ENCODE results near the gene B3GAT1. TPM values are rescaled to one million over a fixed set of nuclear protein-coding genes. Genes with fewer than 3 reads are reported as not detected.

The B3GAT1 gene
- polyA plus RNA-seq, 1 donor, result 2.0 TPM

DNA sequence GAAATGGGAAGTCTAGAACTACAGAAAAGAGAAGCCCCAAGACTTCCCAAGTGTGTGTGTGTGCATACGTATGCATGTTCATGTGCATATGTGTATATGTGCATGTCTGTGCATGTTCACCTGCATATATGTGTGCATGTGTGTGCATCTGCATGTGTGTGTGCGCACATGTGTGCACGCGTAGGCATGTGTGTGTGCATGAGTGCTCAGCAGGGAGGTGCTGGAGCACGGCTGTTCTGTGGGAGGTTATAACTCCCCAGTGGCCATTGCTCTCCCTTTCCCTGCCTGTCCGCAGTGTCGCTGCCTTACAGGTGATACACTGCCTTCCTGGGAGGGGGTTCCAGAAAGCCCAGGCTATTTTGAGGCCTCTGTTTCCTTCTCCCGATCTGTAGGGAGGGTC is 29.8 kb downstream of the B3GAT1 start:
- Histone ChIP-seq H3K4me3 (ENCODE audit: low read length) (no peak overlapping the region), H3K27me3 (ENCODE audit: control insufficient read depth, insufficient read depth, low read length) (no peaks in the 10 kb centered on the region), H3K9me3 (ENCODE audit: control insufficient read depth, low read depth, low read length) (peaks cover 7% of the 10 kb centered on the region), H3K4me1 (ENCODE audit: control insufficient read depth, insufficient read depth, low read length) (no peaks in the 10 kb centered on the region), H3K27ac (ENCODE audit: low read length) (no peak overlapping the region), H3K36me3 (ENCODE audit: control insufficient read depth, insufficient read depth, low read length) (no peaks in the 10 kb centered on the region)
- no CpG with 5 or more reads among the region's 8 CpGs for WGBS (ENCODE audit: insufficient coverage, low lambda C conversion rate)
- no peak for DNase-seq

- Histone ChIP-seq H3K36me3 (ENCODE audit: control insufficient read depth, insufficient read depth, low read length) (no peaks in the 10 kb centered on the region), H3K9me3 (ENCODE audit: control insufficient read depth, low read depth, low read length) (peaks cover 7% of the 10 kb centered on the region), H3K27ac (ENCODE audit: low read length) (no peak overlapping the region), H3K4me1 (ENCODE audit: control insufficient read depth, insufficient read depth, low read length) (no peaks in the 10 kb centered on the region), H3K27me3 (ENCODE audit: control insufficient read depth, insufficient read depth, low read length) (no peaks in the 10 kb centered on the region), H3K4me3 (ENCODE audit: low read length) (no peak overlapping the region)
- DNase-seq, result no peak
- no CpG with 5 or more reads among the region's 4 CpGs for WGBS (ENCODE audit: insufficient coverage, low lambda C conversion rate)
Observed at GRCh38 chr11:134380785-134381184, 31.3 kb downstream of the B3GAT1 start.

DNA sequence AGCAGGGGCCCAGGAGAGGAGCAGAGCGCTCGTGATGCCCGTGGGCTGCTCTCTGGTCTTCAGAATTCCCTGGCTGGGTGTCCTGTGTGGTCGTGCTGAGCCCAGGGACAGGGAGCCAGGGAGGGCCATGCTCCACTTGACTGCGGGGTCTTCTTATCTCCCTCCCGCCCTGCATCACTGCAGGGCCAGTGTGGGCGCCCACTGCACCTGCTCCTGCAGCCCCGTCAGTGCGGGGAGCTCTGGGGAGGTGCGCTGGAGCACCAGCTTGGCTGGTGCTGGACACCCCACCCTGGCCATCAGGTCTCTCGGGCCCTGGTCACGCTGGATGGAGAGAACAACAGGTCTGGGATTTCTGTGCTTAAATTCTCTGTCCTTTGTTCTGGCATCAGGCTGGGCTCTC is 31.8 kb downstream of the B3GAT1 start:
- no peak for DNase-seq
- no CpG with 5 or more reads among the region's 12 CpGs for WGBS (ENCODE audit: insufficient coverage, low lambda C conversion rate)
- no peaks in the 10 kb centered on the region for H3K27me3 ChIP-seq (ENCODE audit: control insufficient read depth, insufficient read depth, low read length)
- H3K36me3 ChIP-seq (ENCODE audit: control insufficient read depth, insufficient read depth, low read length), result no peaks in the 10 kb centered on the region
- peaks cover 7% of the 10 kb centered on the region for H3K9me3 ChIP-seq (ENCODE audit: control insufficient read depth, low read depth, low read length)
- no peak overlapping the region for H3K27ac ChIP-seq (ENCODE audit: low read length)
- no peaks in the 10 kb centered on the region for H3K4me1 ChIP-seq (ENCODE audit: control insufficient read depth, insufficient read depth, low read length)
- no peak overlapping the region for H3K4me3 ChIP-seq (ENCODE audit: low read length)

DNA sequence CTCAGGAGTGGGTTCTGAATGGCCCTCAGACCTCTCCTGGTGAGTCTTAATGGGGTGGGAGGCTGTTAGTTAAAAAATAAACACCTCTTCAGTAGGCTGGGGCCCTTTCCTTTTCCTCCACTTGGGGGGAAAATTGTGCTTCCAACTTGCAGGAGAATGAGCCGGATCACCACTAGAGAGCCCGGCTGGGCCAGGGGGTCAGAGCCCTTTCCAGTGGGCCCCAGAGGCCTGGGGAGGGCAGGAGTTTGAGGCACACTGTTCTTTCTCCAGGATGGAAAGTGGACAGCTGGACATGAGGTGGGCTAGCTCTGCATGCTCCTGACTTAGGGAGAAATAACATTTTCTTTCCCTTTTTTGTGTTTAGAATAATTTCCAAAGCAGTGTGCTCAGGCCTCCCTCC is 32.8 kb downstream of the B3GAT1 start:
- H3K4me1 ChIP-seq (ENCODE audit: control insufficient read depth, insufficient read depth, low read length), result no peaks in the 10 kb centered on the region
- WGBS (ENCODE audit: insufficient coverage, low lambda C conversion rate), result no CpG with 5 or more reads among the region's 2 CpGs

GRCh38 chr11:134377876-134378275 is 34.2 kb downstream of the B3GAT1 start:
- H3K27me3 ChIP-seq (ENCODE audit: control insufficient read depth, insufficient read depth, low read length), result no peaks in the 10 kb centered on the region
- no peak overlapping the region for H3K4me3 ChIP-seq (ENCODE audit: low read length)
- no peak overlapping the region for H3K27ac ChIP-seq (ENCODE audit: low read length)
- H3K9me3 ChIP-seq (ENCODE audit: control insufficient read depth, low read depth, low read length), result peaks cover 7% of the 10 kb centered on the region
- H3K36me3 ChIP-seq (ENCODE audit: control insufficient read depth, insufficient read depth, low read length), result no peaks in the 10 kb centered on the region
- H3K4me1 ChIP-seq (ENCODE audit: control insufficient read depth, insufficient read depth, low read length), result no peaks in the 10 kb centered on the region
- DNase-seq, result no peak
- WGBS (ENCODE audit: insufficient coverage, low lambda C conversion rate), result no CpG with 5 or more reads among the region's 14 CpGs

More for the DNA sequence above, 32.8 kb downstream of the B3GAT1 start:
- Histone ChIP-seq H3K9me3 (ENCODE audit: control insufficient read depth, low read depth, low read length) (peaks cover 7% of the 10 kb centered on the region), H3K4me3 (ENCODE audit: low read length) (no peak overlapping the region), H3K36me3 (ENCODE audit: control insufficient read depth, insufficient read depth, low read length) (no peaks in the 10 kb centered on the region), H3K27ac (ENCODE audit: low read length) (no peak overlapping the region), H3K27me3 (ENCODE audit: control insufficient read depth, insufficient read depth, low read length) (no peaks in the 10 kb centered on the region)
- DNase-seq, result no peak

- Histone ChIP-seq H3K4me1 (ENCODE audit: control insufficient read depth, insufficient read depth, low read length) (no peaks in the 10 kb centered on the region), H3K9me3 (ENCODE audit: control insufficient read depth, low read depth, low read length) (peaks cover 7% of the 10 kb centered on the region), H3K27me3 (ENCODE audit: control insufficient read depth, insufficient read depth, low read length) (no peaks in the 10 kb centered on the region), H3K27ac (ENCODE audit: low read length) (no peak overlapping the region), H3K36me3 (ENCODE audit: control insufficient read depth, insufficient read depth, low read length) (no peaks in the 10 kb centered on the region), H3K4me3 (ENCODE audit: low read length) (no peak overlapping the region)
- no peak for DNase-seq
- no CpG with 5 or more reads among the region's 18 CpGs for WGBS (ENCODE audit: insufficient coverage, low lambda C conversion rate)
Observed at GRCh38 chr11:134376150-134376921, 35.7 kb downstream of the B3GAT1 start.

- Histone ChIP-seq H3K27me3 (ENCODE audit: control insufficient read depth, insufficient read depth, low read length) (no peaks in the 10 kb centered on the region), H3K27ac (ENCODE audit: low read length) (no peak overlapping the region), H3K4me3 (ENCODE audit: low read length) (no peak overlapping the region), H3K36me3 (ENCODE audit: control insufficient read depth, insufficient read depth, low read length) (no peaks in the 10 kb centered on the region), H3K9me3 (ENCODE audit: control insufficient read depth, low read depth, low read length) (peaks cover 7% of the 10 kb centered on the region), H3K4me1 (ENCODE audit: control insufficient read depth, insufficient read depth, low read length) (no peaks in the 10 kb centered on the region)
- DNase-seq, result no peak
- WGBS (ENCODE audit: insufficient coverage, low lambda C conversion rate), result no CpG with 5 or more reads among the region's 16 CpGs
Observed at GRCh38 chr11:134374891-134375550, 37.0 kb downstream of the B3GAT1 start.

DNA sequence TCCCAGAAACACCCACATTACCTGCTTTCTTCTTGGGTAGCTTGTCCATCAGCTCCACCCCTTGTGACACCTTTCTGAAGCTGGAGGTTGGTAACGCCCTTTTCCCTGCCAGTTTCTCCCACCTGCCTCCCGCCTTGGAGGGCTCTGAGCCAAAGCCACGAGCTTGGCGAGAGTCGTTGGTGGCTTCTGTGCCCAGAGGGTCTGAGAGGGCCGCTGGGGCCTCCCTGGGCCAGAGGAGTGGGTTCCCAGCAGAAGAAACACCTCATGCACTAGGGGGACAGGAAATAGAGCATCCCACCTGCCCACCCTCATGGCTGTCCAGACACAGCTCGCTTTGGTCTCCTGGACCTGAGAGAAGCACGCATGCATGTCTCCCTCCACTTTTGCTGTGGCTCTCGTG is 37.9 kb downstream of the B3GAT1 start:
- H3K36me3 ChIP-seq (ENCODE audit: control insufficient read depth, insufficient read depth, low read length), result no peaks in the 10 kb centered on the region
- WGBS (ENCODE audit: insufficient coverage, low lambda C conversion rate), result no CpG with 5 or more reads among the region's 9 CpGs
- peaks cover 5% of the 10 kb centered on the region for H3K9me3 ChIP-seq (ENCODE audit: control insufficient read depth, low read depth, low read length)
- H3K27me3 ChIP-seq (ENCODE audit: control insufficient read depth, insufficient read depth, low read length), result no peaks in the 10 kb centered on the region
- H3K27ac ChIP-seq (ENCODE audit: low read length), result no peak overlapping the region
- H3K4me3 ChIP-seq (ENCODE audit: low read length), result no peak overlapping the region
- DNase-seq, result no peak
- H3K4me1 ChIP-seq (ENCODE audit: control insufficient read depth, insufficient read depth, low read length), result no peaks in the 10 kb centered on the region

DNA sequence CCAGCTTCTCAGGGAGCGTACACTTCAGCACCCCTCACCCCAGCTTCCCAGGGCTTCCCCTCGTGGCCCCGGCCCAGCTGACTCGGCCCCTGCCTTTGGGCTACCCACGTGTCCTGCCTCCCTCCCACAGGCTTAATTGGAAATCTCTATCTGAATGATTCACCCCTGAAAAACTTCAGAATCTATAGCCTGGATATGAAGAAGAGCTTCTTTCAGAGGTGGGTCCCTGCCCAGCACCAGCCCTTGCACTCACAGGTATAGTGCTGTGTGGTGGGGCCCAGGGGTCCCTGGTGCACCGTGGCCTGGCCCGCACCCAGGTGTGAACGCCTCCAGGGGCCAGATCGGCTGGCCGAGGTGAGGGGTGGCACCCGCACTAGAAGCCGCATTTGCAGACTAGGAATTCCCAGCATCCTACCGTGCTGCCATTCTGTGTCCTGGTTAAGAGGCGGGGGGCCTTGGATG is 38.4 kb downstream of the B3GAT1 start:
- Histone ChIP-seq H3K36me3 (ENCODE audit: control insufficient read depth, insufficient read depth, low read length) (no peaks in the 10 kb centered on the region), H3K9me3 (ENCODE audit: control insufficient read depth, low read depth, low read length) (peaks cover 5% of the 10 kb centered on the region), H3K4me3 (ENCODE audit: low read length) (no peak overlapping the region), H3K4me1 (ENCODE audit: control insufficient read depth, insufficient read depth, low read length) (no peaks in the 10 kb centered on the region), H3K27me3 (ENCODE audit: control insufficient read depth, insufficient read depth, low read length) (no peaks in the 10 kb centered on the region), H3K27ac (ENCODE audit: low read length) (no peak overlapping the region)
- WGBS (ENCODE audit: insufficient coverage, low lambda C conversion rate), result no CpG with 5 or more reads among the region's 14 CpGs
- no peak for DNase-seq

DNA sequence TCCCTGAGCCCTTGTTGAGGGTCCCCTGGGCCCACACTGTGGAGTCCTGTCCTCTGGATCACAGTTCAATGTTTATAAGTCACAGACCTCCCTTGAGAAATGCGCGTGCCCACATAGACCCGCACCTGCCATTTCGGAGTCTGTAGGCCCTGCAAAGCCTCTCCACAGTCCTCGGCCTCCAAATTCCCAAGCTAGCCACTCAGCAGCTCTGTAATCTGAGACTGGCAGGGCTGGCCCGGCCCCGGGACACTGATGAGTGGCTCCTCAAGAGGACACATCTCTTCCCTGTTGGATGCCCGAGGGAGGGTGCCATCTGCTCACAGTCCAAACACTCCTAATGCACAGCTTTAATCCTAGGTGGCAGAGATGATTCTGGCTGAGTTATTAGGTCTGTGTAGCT is 39.1 kb downstream of the B3GAT1 start:
- Histone ChIP-seq H3K9me3 (ENCODE audit: control insufficient read depth, low read depth, low read length) (peaks cover 5% of the 10 kb centered on the region), H3K4me3 (ENCODE audit: low read length) (no peak overlapping the region), H3K27ac (ENCODE audit: low read length) (no peak overlapping the region), H3K36me3 (ENCODE audit: control insufficient read depth, insufficient read depth, low read length) (no peaks in the 10 kb centered on the region), H3K4me1 (ENCODE audit: control insufficient read depth, insufficient read depth, low read length) (no peaks in the 10 kb centered on the region), H3K27me3 (ENCODE audit: control insufficient read depth, insufficient read depth, low read length) (no peaks in the 10 kb centered on the region)
- no peak for DNase-seq
- no CpG with 5 or more reads among the region's 8 CpGs for WGBS (ENCODE audit: insufficient coverage, low lambda C conversion rate)
